Progenitor cell of endocrine pancreas (in vitro differentiated cells): Measurements from ENCODE around the gene TYMP. TPM values are rescaled to one million over a fixed set of nuclear protein-coding genes. Genes with fewer than 3 reads are reported as not detected.

Source experiments
- DNase-seq: peaks from one replicate; pipeline ENCODE4 v3.0.0; 2021; ENCODE audit warnings: low spot score; ENCODE audit not compliant: unreplicated experiment
- H3K27ac Mint-ChIP-seq: 2 replicates; pipeline ENCODE4 v1.8.0; 2021; ENCODE audit warnings: mild to moderate bottlenecking, moderate library complexity, mixed read lengths
- H3K27me3 Mint-ChIP-seq: 2 replicates; pipeline ENCODE4 v1.8.0; 2021; ENCODE audit warnings: mixed read lengths
- H3K36me3 Mint-ChIP-seq: 2 replicates; pipeline ENCODE4 v1.8.0; 2022; ENCODE audit warnings: mixed read lengths; ENCODE audit not compliant: insufficient read depth
- H3K4me1 Mint-ChIP-seq: 2 replicates; pipeline ENCODE4 v1.8.0; 2021; ENCODE audit warnings: low read depth, mixed read lengths
- H3K4me3 Mint-ChIP-seq: 2 replicates; pipeline ENCODE4 v1.8.0; 2021; ENCODE audit warnings: low read depth, mild to moderate bottlenecking, moderate library complexity, mixed read lengths
- H3K9me3 Mint-ChIP-seq: 2 replicates; pipeline ENCODE4 v1.8.0; 2021; ENCODE audit warnings: low read depth, mixed read lengths
- long read RNA-seq: library from polyadenylated mRNA; unstranded; transcript quantifications from one replicate; pipeline ENCODE4 v2.0.0, GENCODE V29; 2020
- total RNA-seq: library from RNA; stranded (reverse); gene quantifications from 2 replicates; pipeline ENCODE4 v1.2.1, GENCODE V29; 2021
- TF ChIP-seq, protein P1 (sequence below): fragments of 200-600 bp; sonication (generic); IDR thresholded peaks from one replicate; pipeline ENCODE4 v1.5.0; 2021; ENCODE audit warnings: antibody characterized with exemption, mild to moderate bottlenecking; ENCODE audit not compliant: unreplicated experiment

The TYMP gene, protein sequence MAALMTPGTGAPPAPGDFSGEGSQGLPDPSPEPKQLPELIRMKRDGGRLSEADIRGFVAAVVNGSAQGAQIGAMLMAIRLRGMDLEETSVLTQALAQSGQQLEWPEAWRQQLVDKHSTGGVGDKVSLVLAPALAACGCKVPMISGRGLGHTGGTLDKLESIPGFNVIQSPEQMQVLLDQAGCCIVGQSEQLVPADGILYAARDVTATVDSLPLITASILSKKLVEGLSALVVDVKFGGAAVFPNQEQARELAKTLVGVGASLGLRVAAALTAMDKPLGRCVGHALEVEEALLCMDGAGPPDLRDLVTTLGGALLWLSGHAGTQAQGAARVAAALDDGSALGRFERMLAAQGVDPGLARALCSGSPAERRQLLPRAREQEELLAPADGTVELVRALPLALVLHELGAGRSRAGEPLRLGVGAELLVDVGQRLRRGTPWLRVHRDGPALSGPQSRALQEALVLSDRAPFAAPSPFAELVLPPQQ
- 1.6 and 2.0 TPM in 2 replicates for total RNA-seq
- long read RNA-seq, partial matches to known transcripts = 0 of 2 reads
- long read RNA-seq, other reads (novel, unspliced or antisense) = 2 of 2 reads

DNA sequence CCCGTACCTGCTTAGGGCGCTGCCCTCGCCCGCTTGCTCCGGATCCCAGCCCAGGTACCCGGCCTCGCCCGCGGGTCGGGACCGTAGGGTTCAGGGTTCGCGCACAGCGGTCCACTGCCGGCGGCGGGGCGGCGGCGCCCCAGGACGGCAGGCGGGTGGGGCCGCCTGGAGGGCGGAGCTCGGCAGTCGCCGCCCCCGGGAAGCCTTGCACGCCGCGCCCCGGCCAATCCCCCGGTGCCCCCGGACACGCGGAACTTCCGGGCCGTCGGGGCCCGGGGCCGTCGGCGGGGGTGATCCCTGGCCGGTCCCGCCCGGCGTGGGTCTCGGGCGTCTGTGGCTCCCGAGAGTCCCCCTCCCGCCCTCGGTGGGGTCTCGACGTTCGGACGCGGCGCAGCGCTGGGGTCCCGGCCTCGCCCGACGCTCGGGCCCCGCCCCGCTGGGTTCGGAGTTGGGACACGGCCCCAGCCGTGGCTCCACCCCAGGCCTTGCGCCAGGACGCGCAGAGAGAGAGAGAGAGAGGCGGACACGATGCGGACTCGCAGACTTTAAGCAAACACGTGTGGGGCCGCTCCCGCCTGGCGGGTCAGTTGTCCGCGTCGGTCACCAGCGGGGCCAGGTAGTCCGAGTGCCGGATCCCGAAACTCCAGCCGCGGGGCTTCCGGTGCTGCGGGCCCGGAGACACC, at the start of gene TYMP:
TSS of gene TYMP (minus strand) at position 116 of the 683 bp plus-strand sequence. CDS start 303 bp downstream, outside the sequence.
- no peak within 1 kb of the TSS for H3K4me3 Mint-ChIP-seq
- H3K27ac Mint-ChIP-seq = no peak within 1 kb of the TSS
- H3K36me3 Mint-ChIP-seq = no peaks in the 10 kb centered on the region
- H3K9me3 Mint-ChIP-seq = no peaks in the 10 kb centered on the region
- TF ChIP-seq, protein P1, sequence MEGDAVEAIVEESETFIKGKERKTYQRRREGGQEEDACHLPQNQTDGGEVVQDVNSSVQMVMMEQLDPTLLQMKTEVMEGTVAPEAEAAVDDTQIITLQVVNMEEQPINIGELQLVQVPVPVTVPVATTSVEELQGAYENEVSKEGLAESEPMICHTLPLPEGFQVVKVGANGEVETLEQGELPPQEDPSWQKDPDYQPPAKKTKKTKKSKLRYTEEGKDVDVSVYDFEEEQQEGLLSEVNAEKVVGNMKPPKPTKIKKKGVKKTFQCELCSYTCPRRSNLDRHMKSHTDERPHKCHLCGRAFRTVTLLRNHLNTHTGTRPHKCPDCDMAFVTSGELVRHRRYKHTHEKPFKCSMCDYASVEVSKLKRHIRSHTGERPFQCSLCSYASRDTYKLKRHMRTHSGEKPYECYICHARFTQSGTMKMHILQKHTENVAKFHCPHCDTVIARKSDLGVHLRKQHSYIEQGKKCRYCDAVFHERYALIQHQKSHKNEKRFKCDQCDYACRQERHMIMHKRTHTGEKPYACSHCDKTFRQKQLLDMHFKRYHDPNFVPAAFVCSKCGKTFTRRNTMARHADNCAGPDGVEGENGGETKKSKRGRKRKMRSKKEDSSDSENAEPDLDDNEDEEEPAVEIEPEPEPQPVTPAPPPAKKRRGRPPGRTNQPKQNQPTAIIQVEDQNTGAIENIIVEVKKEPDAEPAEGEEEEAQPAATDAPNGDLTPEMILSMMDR = no peak
- peaks cover 39% of the 10 kb centered on the region for H3K27me3 Mint-ChIP-seq
- DNase-seq = no peak
- peaks cover 14% of the 10 kb centered on the region for H3K4me1 Mint-ChIP-seq

DNA sequence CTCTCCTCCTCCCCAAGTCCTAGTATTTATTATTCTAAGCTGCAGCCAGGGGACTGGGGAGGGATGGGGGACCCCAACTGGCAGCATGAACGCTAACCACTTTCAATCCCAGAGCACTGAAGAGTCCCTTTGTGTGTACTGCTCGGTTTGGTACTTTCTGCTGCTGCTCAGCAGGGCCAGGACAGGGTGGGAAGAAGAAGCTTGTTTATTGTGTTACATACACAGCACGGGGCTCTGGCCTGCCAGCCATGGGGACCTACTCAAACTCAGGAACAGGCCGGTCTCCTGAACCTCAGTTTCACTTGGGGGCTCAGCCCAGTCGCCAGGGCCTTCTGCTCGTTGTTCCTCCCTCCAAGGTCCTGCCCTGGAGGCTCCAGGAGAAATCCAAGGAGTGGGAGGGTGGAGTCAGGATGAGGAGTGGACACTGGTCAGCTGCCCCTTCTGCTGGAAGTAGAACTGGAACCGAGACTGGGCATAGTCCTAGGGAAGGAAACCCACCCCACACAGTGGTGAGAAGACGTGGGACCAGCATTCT, 49.0 kb upstream of the TYMP start:
- H3K4me1 Mint-ChIP-seq = peaks cover 5% of the 10 kb centered on the region
- TF ChIP-seq, protein P1 = no peak
- no peak for DNase-seq
- no peaks in the 10 kb centered on the region for H3K9me3 Mint-ChIP-seq
- peaks cover 3% of the 10 kb centered on the region for H3K36me3 Mint-ChIP-seq
- no peak overlapping the region for H3K4me3 Mint-ChIP-seq
- H3K27me3 Mint-ChIP-seq = no peaks in the 10 kb centered on the region
- no peak overlapping the region for H3K27ac Mint-ChIP-seq

DNA sequence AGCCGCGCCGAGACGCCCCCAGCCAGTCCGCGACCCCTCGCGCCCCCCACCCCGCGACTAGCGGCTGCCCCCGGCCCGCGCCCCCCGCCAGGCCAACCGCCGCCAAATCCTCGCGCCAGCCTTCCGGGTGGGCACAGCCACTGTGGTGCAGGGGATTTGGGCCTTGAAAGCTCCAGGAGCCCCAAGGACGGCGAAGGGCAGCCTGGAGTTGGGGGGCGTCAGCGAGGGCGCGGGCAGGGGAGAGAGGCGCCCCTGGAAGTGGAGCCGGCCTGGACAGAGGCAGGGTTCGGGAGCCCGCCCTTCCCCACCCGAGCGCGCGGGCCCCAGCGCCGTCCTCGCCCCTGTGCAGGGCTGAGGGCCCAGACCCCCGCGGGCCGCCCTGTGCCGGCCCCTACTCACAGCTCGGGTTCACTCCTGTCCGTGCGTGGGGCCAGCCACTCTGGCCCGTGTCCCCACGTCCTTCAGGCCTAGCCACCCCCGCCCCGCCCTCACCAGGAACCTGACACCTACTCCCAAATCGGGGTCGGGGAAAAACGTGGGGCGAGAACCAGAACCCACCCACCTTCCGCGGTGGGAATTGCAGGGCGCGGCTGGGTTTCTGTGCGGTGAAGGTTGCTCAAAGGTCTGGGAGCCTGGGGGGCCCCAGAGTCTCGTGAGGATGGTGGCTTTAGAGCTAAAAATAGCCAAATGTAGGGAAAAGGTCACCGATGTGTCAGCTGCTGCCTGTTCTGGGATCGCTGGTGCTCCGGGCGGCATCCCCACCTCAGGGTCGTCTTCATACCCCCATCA, 48.4 kb upstream of the TYMP start, which contains the start of gene CPT1B:
TSS of gene CPT1B (minus strand) at position 441 of the 789 bp plus-strand sequence. CDS start 512 bp downstream, outside the sequence.
- Mint-ChIP-seq H3K4me1 (no peaks in the 10 kb centered on the region), H3K4me3 (no peak within 1 kb of the TSS), H3K9me3 (no peaks in the 10 kb centered on the region), H3K27me3 (no peaks in the 10 kb centered on the region), H3K36me3 (peaks cover 3% of the 10 kb centered on the region), H3K27ac (no peak within 1 kb of the TSS)
- TF ChIP-seq, protein P1 = no peak
- DNase-seq = no peak

DNA sequence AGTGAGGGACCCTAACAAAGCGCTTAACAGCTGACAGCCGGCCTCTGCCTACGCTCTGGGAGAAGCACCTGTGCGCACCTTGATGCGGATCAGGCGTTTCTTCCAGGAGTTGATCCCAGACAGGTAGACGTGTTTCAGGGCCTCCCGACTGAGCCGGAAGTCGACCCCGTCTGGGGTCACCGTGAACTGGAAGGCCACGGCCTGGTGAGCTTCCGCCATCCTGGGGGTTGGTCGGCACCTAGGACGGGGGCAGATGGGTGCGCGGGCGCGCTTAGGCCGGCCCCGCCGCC, 47.8 kb upstream of the TYMP start:
- Mint-ChIP-seq H3K27ac (no peak overlapping the region), H3K4me3 (no peak overlapping the region), H3K36me3 (peaks cover 3% of the 10 kb centered on the region), H3K27me3 (no peaks in the 10 kb centered on the region), H3K4me1 (no peaks in the 10 kb centered on the region), H3K9me3 (no peaks in the 10 kb centered on the region)
- DNase-seq = no peak
- TF ChIP-seq, protein P1 = no peak
